ENCODE results near the gene GRB7. TPM values are rescaled to one million over a fixed set of nuclear protein-coding genes. Genes with fewer than 3 reads are reported as not detected.

The GRB7 gene
- total RNA-seq, 1 donor from 2014 or later = 34.5 TPM

DNA sequence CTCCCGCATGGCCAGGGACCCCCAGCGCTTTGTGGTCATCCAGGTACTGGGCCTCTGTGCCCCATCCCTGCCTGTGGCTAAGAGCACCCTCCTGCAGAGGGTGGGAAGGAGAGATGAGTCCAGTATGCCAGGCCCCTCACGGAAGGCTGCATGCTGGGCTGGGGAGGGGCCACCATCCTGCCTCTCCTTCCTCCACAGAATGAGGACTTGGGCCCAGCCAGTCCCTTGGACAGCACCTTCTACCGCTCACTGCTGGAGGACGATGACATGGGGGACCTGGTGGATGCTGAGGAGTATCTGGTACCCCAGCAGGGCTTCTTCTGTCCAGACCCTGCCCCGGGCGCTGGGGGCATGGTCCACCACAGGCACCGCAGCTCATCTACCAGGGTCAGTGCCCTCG lies 11.1 kb upstream of the GRB7 start:
- H3K36me3 ChIP-seq = peaks cover 70% of the 10 kb centered on the region
- no peaks in the 10 kb centered on the region for H3K27me3 ChIP-seq (ENCODE audit: low read depth)
- ATAC-seq (no peak), DNase-seq (no peak)
- no peaks in the 10 kb centered on the region for H3K9me3 ChIP-seq
- no peak overlapping the region for H3K4me3 ChIP-seq
- H3K4me1 ChIP-seq = peaks cover 12% of the 10 kb centered on the region
- H3K27ac ChIP-seq = no peak overlapping the region
- intact Hi-C loops (cut with DNase I) = no loop called here
- TF ChIP-seq, protein P1, sequence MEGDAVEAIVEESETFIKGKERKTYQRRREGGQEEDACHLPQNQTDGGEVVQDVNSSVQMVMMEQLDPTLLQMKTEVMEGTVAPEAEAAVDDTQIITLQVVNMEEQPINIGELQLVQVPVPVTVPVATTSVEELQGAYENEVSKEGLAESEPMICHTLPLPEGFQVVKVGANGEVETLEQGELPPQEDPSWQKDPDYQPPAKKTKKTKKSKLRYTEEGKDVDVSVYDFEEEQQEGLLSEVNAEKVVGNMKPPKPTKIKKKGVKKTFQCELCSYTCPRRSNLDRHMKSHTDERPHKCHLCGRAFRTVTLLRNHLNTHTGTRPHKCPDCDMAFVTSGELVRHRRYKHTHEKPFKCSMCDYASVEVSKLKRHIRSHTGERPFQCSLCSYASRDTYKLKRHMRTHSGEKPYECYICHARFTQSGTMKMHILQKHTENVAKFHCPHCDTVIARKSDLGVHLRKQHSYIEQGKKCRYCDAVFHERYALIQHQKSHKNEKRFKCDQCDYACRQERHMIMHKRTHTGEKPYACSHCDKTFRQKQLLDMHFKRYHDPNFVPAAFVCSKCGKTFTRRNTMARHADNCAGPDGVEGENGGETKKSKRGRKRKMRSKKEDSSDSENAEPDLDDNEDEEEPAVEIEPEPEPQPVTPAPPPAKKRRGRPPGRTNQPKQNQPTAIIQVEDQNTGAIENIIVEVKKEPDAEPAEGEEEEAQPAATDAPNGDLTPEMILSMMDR (IDR thresholded peaks at IDR 0.05) = no peak

DNA sequence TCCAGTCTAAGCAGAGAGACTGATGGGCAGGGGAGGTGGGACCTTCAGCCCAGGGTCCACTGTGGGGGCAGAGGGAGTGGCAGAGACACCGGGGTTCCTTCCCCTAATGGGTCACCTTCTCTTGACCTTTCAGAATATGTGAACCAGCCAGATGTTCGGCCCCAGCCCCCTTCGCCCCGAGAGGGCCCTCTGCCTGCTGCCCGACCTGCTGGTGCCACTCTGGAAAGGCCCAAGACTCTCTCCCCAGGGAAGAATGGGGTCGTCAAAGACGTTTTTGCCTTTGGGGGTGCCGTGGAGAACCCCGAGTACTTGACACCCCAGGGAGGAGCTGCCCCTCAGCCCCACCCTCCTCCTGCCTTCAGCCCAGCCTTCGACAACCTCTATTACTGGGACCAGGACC lies 10.2 kb upstream of the GRB7 start:
- TF ChIP-seq, protein P1 (IDR thresholded peaks at IDR 0.05) = no peak
- ATAC-seq (no peak), DNase-seq (no peak)
- Histone ChIP-seq H3K27ac (no peak overlapping the region), H3K27me3 (ENCODE audit: low read depth) (no peaks in the 10 kb centered on the region), H3K4me3 (no peak overlapping the region), H3K36me3 (peaks cover 60% of the 10 kb centered on the region), H3K9me3 (no peaks in the 10 kb centered on the region), H3K4me1 (peaks cover 12% of the 10 kb centered on the region)
- intact Hi-C loops (cut with DNase I) = no loop called here

DNA sequence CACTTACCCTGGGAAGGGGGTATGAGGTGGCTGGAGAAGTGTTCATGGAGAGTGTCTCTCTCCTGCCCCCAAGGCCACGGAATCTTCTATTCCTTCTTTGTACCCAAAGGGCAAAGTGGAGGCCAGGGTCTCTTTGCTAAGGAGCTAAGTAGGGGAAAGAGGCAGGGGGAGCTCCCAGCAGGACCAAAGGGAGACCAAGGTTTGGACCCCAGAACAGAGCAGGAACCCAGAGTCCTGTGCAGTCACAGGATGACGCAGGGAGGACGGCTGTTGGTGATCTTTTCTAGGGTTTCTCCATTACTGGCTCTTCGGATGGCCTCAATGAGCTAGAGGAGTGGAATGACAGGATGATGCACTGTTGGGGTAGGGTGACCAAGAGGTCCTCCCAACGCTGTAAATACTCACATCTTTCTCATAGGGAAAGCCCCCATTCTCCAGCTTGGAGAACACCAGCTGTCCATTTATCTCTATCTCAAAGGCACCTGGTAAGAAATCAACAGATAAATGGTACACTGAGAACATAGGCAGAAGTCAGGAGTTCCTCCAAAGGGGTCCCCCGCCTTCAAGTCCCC lies 8.4 kb upstream of the GRB7 start:
- Histone ChIP-seq H3K27ac (peak overlapping the region; percentile 91), H3K36me3 (peaks cover 50% of the 10 kb centered on the region), H3K9me3 (no peaks in the 10 kb centered on the region), H3K4me3 (peak overlapping the region; percentile 73), H3K27me3 (ENCODE audit: low read depth) (no peaks in the 10 kb centered on the region), H3K4me1 (peaks cover 12% of the 10 kb centered on the region)
- ATAC-seq (no peak), DNase-seq (no peak)
- intact Hi-C loops (cut with DNase I) = no loop called here
- TF ChIP-seq, protein P1 (IDR thresholded peaks at IDR 0.05) = no peak

GRCh38 chr17:39730095-39730921 lies 7.4 kb upstream of the GRB7 start, which contains the start of gene MIEN1:
MIEN1 (minus strand) TSS chr17:39730532; CDS start chr17:39730495, 37 bp downstream.
- Histone ChIP-seq H3K27me3 (ENCODE audit: low read depth) (no peaks in the 10 kb centered on the region), H3K36me3 (peaks cover 41% of the 10 kb centered on the region), H3K27ac (peak within 1 kb of the TSS; percentile 91), H3K4me3 (peak within 1 kb of the TSS; percentile 73), H3K4me1 (peaks cover 12% of the 10 kb centered on the region), H3K9me3 (no peaks in the 10 kb centered on the region)
- DNase-seq = peak; percentile 94
- ATAC-seq = peak; percentile 98
- TF ChIP-seq, protein P1 (IDR thresholded peaks at IDR 0.05) = peak; percentile 87
- intact Hi-C loops (cut with DNase I) = no loop called here

GRCh38 chr17:39732586-39732985 lies 5.2 kb upstream of the GRB7 start:
- intact Hi-C loops (cut with DNase I) = no loop called here
- H3K4me1 ChIP-seq = peaks cover 17% of the 10 kb centered on the region
- H3K27me3 ChIP-seq (ENCODE audit: low read depth) = peaks cover 4% of the 10 kb centered on the region
- no peaks in the 10 kb centered on the region for H3K9me3 ChIP-seq
- peaks cover 18% of the 10 kb centered on the region for H3K36me3 ChIP-seq
- no peak overlapping the region for H3K27ac ChIP-seq
- no peak overlapping the region for H3K4me3 ChIP-seq
- TF ChIP-seq, protein P1 (IDR thresholded peaks at IDR 0.05) = no peak
- no peak for DNase-seq
- no peak for ATAC-seq
